Measurements from ENCODE around the gene ARHGEF19.
A peak's percentile ranks its signal among the peaks of the same experiment; 100 is the strongest.
"Not testable (repeated sequence)": the region's sequence is repeated elsewhere in the genome, so short reads cannot be mapped to it uniquely, and the experiment has no call there.

Gene ARHGEF19

GRCh38 chr1:16249596-16250241, 37.3 kb upstream of the ARHGEF19 start:
- Mint-ChIP-seq H3K27me3 (no peaks in the 10 kb centered on the region), H3K27ac (ENCODE audit: low read depth) (peak overlapping the region; percentile 80), H3K4me3 (no peak overlapping the region), H3K9me3 (no peaks in the 10 kb centered on the region), H3K4me1 (peaks cover 10% of the 10 kb centered on the region), H3K36me3 (ENCODE audit: insufficient read depth) (peaks cover 33% of the 10 kb centered on the region)
- ATAC-seq (replicated peaks; ENCODE audit: extremely low read depth, poor library complexity, severe bottlenecking) (no peak), DNase-seq (ENCODE audit: low spot score in 2 of 2) (no peak)

- peak overlapping the region; percentile 80 for H3K27ac Mint-ChIP-seq (ENCODE audit: low read depth)
- H3K4me3 Mint-ChIP-seq, result no peak overlapping the region
- H3K4me1 Mint-ChIP-seq, result peaks cover 10% of the 10 kb centered on the region
- H3K27me3 Mint-ChIP-seq, result no peaks in the 10 kb centered on the region
- ATAC-seq (replicated peaks; ENCODE audit: extremely low read depth, poor library complexity, severe bottlenecking) (no peak), DNase-seq (ENCODE audit: low spot score in 2 of 2) (no peak)
- H3K9me3 Mint-ChIP-seq, result no peaks in the 10 kb centered on the region
- peaks cover 27% of the 10 kb centered on the region for H3K36me3 Mint-ChIP-seq (ENCODE audit: insufficient read depth)
Observed at GRCh38 chr1:16248603-16249516, 36.4 kb upstream of the ARHGEF19 start.

- DNase-seq (ENCODE audit: low spot score in 2 of 2) (no peak), ATAC-seq (replicated peaks; ENCODE audit: extremely low read depth, poor library complexity, severe bottlenecking) (no peak)
- Mint-ChIP-seq H3K4me1 (peaks cover 10% of the 10 kb centered on the region), H3K9me3 (no peaks in the 10 kb centered on the region), H3K36me3 (ENCODE audit: insufficient read depth) (peaks cover 21% of the 10 kb centered on the region), H3K27me3 (no peaks in the 10 kb centered on the region), H3K27ac (ENCODE audit: low read depth) (no peak overlapping the region), H3K4me3 (no peak overlapping the region)
Observed at GRCh38 chr1:16248007-16248436, 35.6 kb upstream of the ARHGEF19 start.

- Mint-ChIP-seq H3K4me1 (peaks cover 10% of the 10 kb centered on the region), H3K27ac (ENCODE audit: low read depth) (no peak overlapping the region), H3K27me3 (no peaks in the 10 kb centered on the region), H3K9me3 (no peaks in the 10 kb centered on the region), H3K4me3 (no peak overlapping the region), H3K36me3 (ENCODE audit: insufficient read depth) (peaks cover 18% of the 10 kb centered on the region)
- ATAC-seq (replicated peaks; ENCODE audit: extremely low read depth, poor library complexity, severe bottlenecking) (no peak), DNase-seq (ENCODE audit: low spot score in 2 of 2) (no peak)
Observed at GRCh38 chr1:16247441-16247840, 35.0 kb upstream of the ARHGEF19 start.

- DNase-seq (ENCODE audit: low spot score in 2 of 2) (no peak), ATAC-seq (replicated peaks; ENCODE audit: extremely low read depth, poor library complexity, severe bottlenecking) (no peak)
- H3K4me1 Mint-ChIP-seq, result peaks cover 10% of the 10 kb centered on the region
- no peaks in the 10 kb centered on the region for H3K27me3 Mint-ChIP-seq
- H3K9me3 Mint-ChIP-seq, result no peaks in the 10 kb centered on the region
- H3K27ac Mint-ChIP-seq (ENCODE audit: low read depth), result no peak overlapping the region
- H3K4me3 Mint-ChIP-seq, result no peak overlapping the region
- H3K36me3 Mint-ChIP-seq (ENCODE audit: insufficient read depth), result peaks cover 18% of the 10 kb centered on the region
Observed at GRCh38 chr1:16246961-16247360, 34.5 kb upstream of the ARHGEF19 start.

- H3K9me3 Mint-ChIP-seq; H3K27me3 Mint-ChIP-seq; ATAC-seq (replicated peaks; ENCODE audit: extremely low read depth, poor library complexity, severe bottlenecking); DNase-seq (ENCODE audit: low spot score in 2 of 2); H3K27ac Mint-ChIP-seq (ENCODE audit: low read depth); H3K4me3 Mint-ChIP-seq: not testable (repeated sequence)
- Mint-ChIP-seq H3K4me1 (peaks cover 10% of the 10 kb centered on the region), H3K36me3 (ENCODE audit: insufficient read depth) (peaks cover 13% of the 10 kb centered on the region)
Observed at GRCh38 chr1:16246239-16246638, 33.8 kb upstream of the ARHGEF19 start.

GRCh38 chr1:16245476-16246196, 33.2 kb upstream of the ARHGEF19 start:
- ATAC-seq (replicated peaks; ENCODE audit: extremely low read depth, poor library complexity, severe bottlenecking), result no peak
- DNase-seq (ENCODE audit: low spot score in 2 of 2), result no peak
- Mint-ChIP-seq H3K4me3 (no peak overlapping the region), H3K4me1 (peaks cover 10% of the 10 kb centered on the region), H3K9me3 (no peaks in the 10 kb centered on the region), H3K27me3 (no peaks in the 10 kb centered on the region), H3K27ac (ENCODE audit: low read depth) (no peak overlapping the region), H3K36me3 (ENCODE audit: insufficient read depth) (peaks cover 13% of the 10 kb centered on the region)

- DNase-seq (ENCODE audit: low spot score in 2 of 2), result no peak
- no peaks in the 10 kb centered on the region for H3K9me3 Mint-ChIP-seq
- H3K27ac Mint-ChIP-seq (ENCODE audit: low read depth), result no peak overlapping the region
- peaks cover 13% of the 10 kb centered on the region for H3K36me3 Mint-ChIP-seq (ENCODE audit: insufficient read depth)
- H3K4me3 Mint-ChIP-seq, result no peak overlapping the region
- no peak for ATAC-seq (replicated peaks; ENCODE audit: extremely low read depth, poor library complexity, severe bottlenecking)
- H3K27me3 Mint-ChIP-seq, result no peaks in the 10 kb centered on the region
- H3K4me1 Mint-ChIP-seq, result peaks cover 10% of the 10 kb centered on the region
Observed at GRCh38 chr1:16244650-16245285, 32.3 kb upstream of the ARHGEF19 start.

- no peak overlapping the region for H3K4me3 Mint-ChIP-seq
- no peaks in the 10 kb centered on the region for H3K9me3 Mint-ChIP-seq
- peaks cover 3% of the 10 kb centered on the region for H3K4me1 Mint-ChIP-seq
- H3K27me3 Mint-ChIP-seq, result no peaks in the 10 kb centered on the region
- ATAC-seq (replicated peaks; ENCODE audit: extremely low read depth, poor library complexity, severe bottlenecking) (peak; percentile 84), DNase-seq (ENCODE audit: low spot score in 2 of 2) (peak; percentile 65)
- H3K27ac Mint-ChIP-seq (ENCODE audit: low read depth), result no peak overlapping the region
- peaks cover 11% of the 10 kb centered on the region for H3K36me3 Mint-ChIP-seq (ENCODE audit: insufficient read depth)
Observed at GRCh38 chr1:16243936-16244649, 31.6 kb upstream of the ARHGEF19 start.

GRCh38 chr1:16243215-16243610, 30.8 kb upstream of the ARHGEF19 start:
- Mint-ChIP-seq H3K27me3 (no peaks in the 10 kb centered on the region), H3K27ac (ENCODE audit: low read depth) (no peak overlapping the region), H3K4me1 (no peaks in the 10 kb centered on the region), H3K36me3 (ENCODE audit: insufficient read depth) (peaks cover 12% of the 10 kb centered on the region), H3K4me3 (no peak overlapping the region), H3K9me3 (no peaks in the 10 kb centered on the region)
- no peak for DNase-seq (ENCODE audit: low spot score in 2 of 2)
- no peak for ATAC-seq (replicated peaks; ENCODE audit: extremely low read depth, poor library complexity, severe bottlenecking)

GRCh38 chr1:16242556-16243214, 30.2 kb upstream of the ARHGEF19 start:
- no peak for DNase-seq (ENCODE audit: low spot score in 2 of 2)
- peaks cover 15% of the 10 kb centered on the region for H3K36me3 Mint-ChIP-seq (ENCODE audit: insufficient read depth)
- no peak overlapping the region for H3K4me3 Mint-ChIP-seq
- H3K9me3 Mint-ChIP-seq, result no peaks in the 10 kb centered on the region
- no peaks in the 10 kb centered on the region for H3K27me3 Mint-ChIP-seq
- H3K4me1 Mint-ChIP-seq, result peaks cover 3% of the 10 kb centered on the region
- no peak overlapping the region for H3K27ac Mint-ChIP-seq (ENCODE audit: low read depth)
- ATAC-seq (replicated peaks; ENCODE audit: extremely low read depth, poor library complexity, severe bottlenecking), result no peak

All from central memory CD8-positive, alpha-beta T cell (primary cell).